HepG2 (cell line): ENCODE measurements around the gene ARID5B. TPM values are rescaled to one million over a fixed set of nuclear protein-coding genes. Genes with fewer than 3 reads are reported as not detected.
A peak's percentile ranks its signal among the peaks of the same experiment; 100 is the strongest.

Experiments
- HDAC1 ChIP-seq: sonication (generic); formaldehyde crosslinking; IDR thresholded peaks from 2 replicates; pipeline ENCODE4 v1.5.1; 2020; ENCODE audit warnings: mild to moderate bottlenecking, missing genetic modification reagents
- HES4 ChIP-seq: sonication (generic); formaldehyde crosslinking; IDR thresholded peaks from 2 replicates; pipeline ENCODE4 v1.9.0; 2021; ENCODE audit warnings: mild to moderate bottlenecking, missing genetic modification reagents, borderline replicate concordance
- MAZ ChIP-seq, 2 experiments: sonication (generic) in 1 of 2; formaldehyde crosslinking in 1 of 2; IDR thresholded peaks; 2 replicates each; pipeline versions ENCODE4 v1.5.0 to v1.6.1; 2012 to 2020; ENCODE audit warnings: low read depth in 2 of 2, mild to moderate bottlenecking in 2 of 2, borderline replicate concordance in 1 of 2, improper control_type of control experiment in 1 of 2, low read length in 1 of 2, missing genetic modification reagents in 1 of 2, moderate library complexity in 1 of 2
- MXI1 ChIP-seq: IDR thresholded peaks from 3 replicates; pipeline ENCODE4 v1.6.1; 2012; ENCODE audit warnings: low read depth, low read length, inconsistent platforms, borderline replicate concordance
- RFXAP ChIP-seq: sonication (generic); formaldehyde crosslinking; IDR thresholded peaks from 2 replicates; pipeline ENCODE4 v1.4.0; 2020; ENCODE audit warnings: missing genetic modification reagents, borderline replicate concordance
- SNAI1 ChIP-seq: sonication (generic); formaldehyde crosslinking; IDR thresholded peaks from 2 replicates; pipeline ENCODE4 v1.5.0; 2020; ENCODE audit warnings: mild to moderate bottlenecking, missing genetic modification reagents, borderline replicate concordance
- SRSF1 ChIP-seq: fragments of 200-400 bp; formaldehyde crosslinking; optimal IDR thresholded peaks from 2 replicates; pipeline ENCODE3; 2017; ENCODE audit warnings: mild to moderate bottlenecking, low read depth, low read length, moderate library complexity
- TARDBP ChIP-seq: sonication (generic); formaldehyde crosslinking; IDR thresholded peaks from 2 replicates; pipeline ENCODE4 v1.8.0; 2022; ENCODE audit warnings: mild to moderate bottlenecking, missing genetic modification reagents
- TCF7 ChIP-seq: sonication (generic); IDR thresholded peaks from 2 replicates; pipeline ENCODE4 v1.6.1; 2016; ENCODE audit warnings: antibody characterized with exemption, low read depth
- WIZ ChIP-seq: sonication (generic); formaldehyde crosslinking; IDR thresholded peaks from 2 replicates; pipeline ENCODE4 v1.5.1; 2020; ENCODE audit warnings: mild to moderate bottlenecking, missing genetic modification reagents
- ZBTB3 ChIP-seq: sonication (generic); formaldehyde crosslinking; IDR thresholded peaks from 2 replicates; pipeline ENCODE4 v1.4.0; 2020; ENCODE audit warnings: low read depth, mild to moderate bottlenecking, moderate library complexity, missing genetic modification reagents, borderline replicate concordance
- ZFP37 ChIP-seq: sonication (generic); formaldehyde crosslinking; IDR thresholded peaks from 2 replicates; pipeline ENCODE4 v1.4.0; 2020; ENCODE audit warnings: missing genetic modification reagents, borderline replicate concordance
- ZNF232 ChIP-seq: sonication (generic); formaldehyde crosslinking; IDR thresholded peaks from 2 replicates; pipeline ENCODE4 v1.4.0; 2020; ENCODE audit warnings: missing genetic modification reagents, borderline replicate concordance
- ZNF556 ChIP-seq: sonication (generic); formaldehyde crosslinking; IDR thresholded peaks from 2 replicates; pipeline ENCODE4 v1.4.0; 2020; ENCODE audit warnings: mild to moderate bottlenecking, missing genetic modification reagents, borderline replicate concordance
- ZNF569 ChIP-seq: sonication (generic); formaldehyde crosslinking; IDR thresholded peaks from 2 replicates; pipeline ENCODE4 v1.5.0; 2020; ENCODE audit warnings: mild to moderate bottlenecking, missing genetic modification reagents, moderate library complexity, borderline replicate concordance
- ZNF703 ChIP-seq: sonication (generic); formaldehyde crosslinking; IDR thresholded peaks from 2 replicates; pipeline ENCODE4 v1.5.1; 2020; ENCODE audit warnings: missing genetic modification reagents, mild to moderate bottlenecking, moderate library complexity, borderline replicate concordance
- ZNF737 ChIP-seq: sonication (generic); formaldehyde crosslinking; IDR thresholded peaks from 2 replicates; pipeline ENCODE4 v1.5.0; 2020; ENCODE audit warnings: missing genetic modification reagents, mild to moderate bottlenecking, borderline replicate concordance
- ZNF841 ChIP-seq: sonication (generic); formaldehyde crosslinking; IDR thresholded peaks from 2 replicates; pipeline ENCODE4 v1.8.1; 2023; ENCODE audit warnings: missing genetic modification reagents, borderline replicate concordance
- ZSCAN9 ChIP-seq: IDR thresholded peaks from 2 replicates; pipeline ENCODE4 v1.6.1; 2016; ENCODE audit warnings: borderline replicate concordance
- polyA plus RNA-seq, 8 experiments: library from polyadenylated mRNA; depleted of rRNA in 3 of 8; stranded (reverse) in 7 of 8; unstranded in 1 of 8; fragments of >200 nt; fragmentation: Illumina TruSeq in 4 of 8; extraction: Trizol in 4 of 8; gene quantifications; 2 replicates each; pipeline versions ENCODE4 v1.2.1 to v1.2.3, GENCODE V29; 2011 to 2016; ENCODE audit warnings: low read depth in 4 of 8, missing spikeins in 1 of 8, mixed read lengths in 1 of 8; ENCODE audit not compliant: insufficient read depth in 1 of 8
- total RNA-seq, 5 experiments: library from RNA; depleted of rRNA; stranded (reverse); fragments of >200 nt; fragmentation: Illumina TruSeq; extraction: Trizol; gene quantifications; 2 replicates each; pipeline ENCODE4 v1.2.3, GENCODE V29; 2016; ENCODE audit warnings: low read depth in 1 of 5
- TF ChIP-seq, protein P1 (sequence below): conservative IDR thresholded peaks from 2 replicates; pipeline ENCODE4 v1.6.1; 2018; ENCODE audit warnings: missing genetic modification reagents
- TF ChIP-seq, protein P2 (sequence below): sonication (generic); formaldehyde crosslinking; IDR thresholded peaks from 2 replicates; pipeline ENCODE4 v1.8.0; 2022; ENCODE audit warnings: missing genetic modification reagents, mild to moderate bottlenecking, moderate library complexity, borderline replicate concordance
- TF ChIP-seq, protein P3 (sequence below): sonication (generic); formaldehyde crosslinking; IDR thresholded peaks from 2 replicates; pipeline ENCODE4 v1.4.0; 2020; ENCODE audit warnings: missing genetic modification reagents
- TF ChIP-seq, protein P4 (sequence below): sonication (generic); formaldehyde crosslinking; conservative IDR thresholded peaks from 2 replicates; pipeline ENCODE4 v1.8.0; 2022; ENCODE audit warnings: low read depth, missing genetic modification reagents

Gene ARID5B
- total and polyA plus RNA-seq, 2 of the 13 experiments (the other 11 are each of a cell fraction or from before 2014, with no cell fraction given): 6.2 to 21.1 TPM

DNA sequence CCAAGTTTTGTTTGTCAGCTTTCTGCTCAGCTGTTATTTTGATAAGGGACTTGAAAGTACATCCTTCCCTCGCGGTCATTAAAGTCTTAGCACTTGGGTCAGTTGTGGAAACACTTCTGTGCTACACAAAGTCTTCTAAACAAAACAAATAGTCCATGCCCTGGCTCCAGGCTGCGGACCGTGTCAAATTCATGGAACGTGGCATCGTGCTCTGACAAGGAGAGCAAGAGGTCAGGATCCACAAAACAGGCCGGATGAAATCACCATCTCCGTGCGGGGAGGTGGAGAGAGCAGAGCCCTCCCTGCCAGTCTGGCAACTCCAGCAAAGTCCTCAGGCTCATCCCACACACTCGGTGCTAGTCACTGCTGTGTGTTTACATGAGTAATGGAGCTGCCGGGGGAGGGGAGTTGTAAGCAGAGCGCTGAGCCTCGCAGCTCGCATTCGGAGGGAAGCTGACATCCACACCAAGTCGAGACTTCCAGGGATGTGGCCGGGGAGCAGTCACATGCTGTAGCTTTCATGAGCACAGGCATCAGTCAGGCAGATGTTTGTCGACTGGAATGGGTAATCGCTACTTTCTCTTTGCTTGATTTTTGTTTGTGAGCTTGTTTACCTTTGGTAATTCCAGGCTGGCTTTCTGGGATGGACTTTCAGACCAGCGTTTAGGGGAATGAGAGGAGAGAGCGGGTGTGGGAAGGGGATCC is 147.6 kb downstream of the ARID5B start (continued):
- TF ChIP-seq ZNF569 (no peak), HDAC1 (CRISPR knock-in tag) (peak; percentile 88), MXI1 (peak; percentile 77; the same call in 2 of the 3 replicates), TARDBP (CRISPR knock-in tag) (peak; percentile 90), ZNF556 (CRISPR knock-in tag) (0 out of 2 replicates have a peak, but pooled peaks have one; percentile 89), HES4 (no peak), ZSCAN9 (CRISPR knock-in tag) (peak; percentile 85), ZNF232 (peak; percentile 91), ZNF737 (CRISPR knock-in tag) (no peak), ZNF841 (CRISPR knock-in tag) (no peak; the same call in 1 of the 2 replicates), SRSF1 (no peak), ZBTB3 (CRISPR knock-in tag) (no peak), TCF7 (peak; percentile 64), ZFP37 (CRISPR knock-in tag) (peak; percentile 96), SNAI1 (CRISPR knock-in tag) (no peak), RFXAP (CRISPR knock-in tag) (peak; percentile 81; the same call in 1 of the 2 replicates), WIZ (CRISPR knock-in tag) (peak; percentile 82), MAZ (IDR thresholded peaks at IDR 0.05; ENCODE audit: borderline replicate concordance, low read depth, low read length) (0 out of 2 replicates have a peak, but pooled peaks have one; percentile 63), MAZ (CRISPR knock-in tag; IDR thresholded peaks at IDR 0.05; ENCODE audit: low read depth) (peak; percentile 89), ZNF703 (CRISPR knock-in tag) (no peak)
- TF ChIP-seq, protein P1, sequence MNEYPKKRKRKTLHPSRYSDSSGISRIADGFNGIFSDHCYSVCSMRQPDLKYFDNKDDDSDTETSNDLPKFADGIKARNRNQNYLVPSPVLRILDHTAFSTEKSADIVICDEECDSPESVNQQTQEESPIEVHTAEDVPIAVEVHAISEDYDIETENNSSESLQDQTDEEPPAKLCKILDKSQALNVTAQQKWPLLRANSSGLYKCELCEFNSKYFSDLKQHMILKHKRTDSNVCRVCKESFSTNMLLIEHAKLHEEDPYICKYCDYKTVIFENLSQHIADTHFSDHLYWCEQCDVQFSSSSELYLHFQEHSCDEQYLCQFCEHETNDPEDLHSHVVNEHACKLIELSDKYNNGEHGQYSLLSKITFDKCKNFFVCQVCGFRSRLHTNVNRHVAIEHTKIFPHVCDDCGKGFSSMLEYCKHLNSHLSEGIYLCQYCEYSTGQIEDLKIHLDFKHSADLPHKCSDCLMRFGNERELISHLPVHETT (CRISPR knock-in tag): no peak
- TF ChIP-seq, protein P2, sequence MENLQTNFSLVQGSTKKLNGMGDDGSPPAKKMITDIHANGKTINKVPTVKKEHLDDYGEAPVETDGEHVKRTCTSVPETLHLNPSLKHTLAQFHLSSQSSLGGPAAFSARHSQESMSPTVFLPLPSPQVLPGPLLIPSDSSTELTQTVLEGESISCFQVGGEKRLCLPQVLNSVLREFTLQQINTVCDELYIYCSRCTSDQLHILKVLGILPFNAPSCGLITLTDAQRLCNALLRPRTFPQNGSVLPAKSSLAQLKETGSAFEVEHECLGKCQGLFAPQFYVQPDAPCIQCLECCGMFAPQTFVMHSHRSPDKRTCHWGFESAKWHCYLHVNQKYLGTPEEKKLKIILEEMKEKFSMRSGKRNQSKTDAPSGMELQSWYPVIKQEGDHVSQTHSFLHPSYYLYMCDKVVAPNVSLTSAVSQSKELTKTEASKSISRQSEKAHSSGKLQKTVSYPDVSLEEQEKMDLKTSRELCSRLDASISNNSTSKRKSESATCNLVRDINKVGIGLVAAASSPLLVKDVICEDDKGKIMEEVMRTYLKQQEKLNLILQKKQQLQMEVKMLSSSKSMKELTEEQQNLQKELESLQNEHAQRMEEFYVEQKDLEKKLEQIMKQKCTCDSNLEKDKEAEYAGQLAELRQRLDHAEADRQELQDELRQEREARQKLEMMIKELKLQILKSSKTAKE (CRISPR knock-in tag): peak; percentile 59; the same call in 1 of the 2 replicates
- TF ChIP-seq, protein P3, sequence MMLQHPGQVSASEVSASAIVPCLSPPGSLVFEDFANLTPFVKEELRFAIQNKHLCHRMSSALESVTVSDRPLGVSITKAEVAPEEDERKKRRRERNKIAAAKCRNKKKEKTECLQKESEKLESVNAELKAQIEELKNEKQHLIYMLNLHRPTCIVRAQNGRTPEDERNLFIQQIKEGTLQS: peak; percentile 66
- TF ChIP-seq, protein P4, sequence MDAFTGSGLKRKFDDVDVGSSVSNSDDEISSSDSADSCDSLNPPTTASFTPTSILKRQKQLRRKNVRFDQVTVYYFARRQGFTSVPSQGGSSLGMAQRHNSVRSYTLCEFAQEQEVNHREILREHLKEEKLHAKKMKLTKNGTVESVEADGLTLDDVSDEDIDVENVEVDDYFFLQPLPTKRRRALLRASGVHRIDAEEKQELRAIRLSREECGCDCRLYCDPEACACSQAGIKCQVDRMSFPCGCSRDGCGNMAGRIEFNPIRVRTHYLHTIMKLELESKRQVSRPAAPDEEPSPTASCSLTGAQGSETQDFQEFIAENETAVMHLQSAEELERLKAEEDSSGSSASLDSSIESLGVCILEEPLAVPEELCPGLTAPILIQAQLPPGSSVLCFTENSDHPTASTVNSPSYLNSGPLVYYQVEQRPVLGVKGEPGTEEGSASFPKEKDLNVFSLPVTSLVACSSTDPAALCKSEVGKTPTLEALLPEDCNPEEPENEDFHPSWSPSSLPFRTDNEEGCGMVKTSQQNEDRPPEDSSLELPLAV (CRISPR knock-in tag): no peak
